Astrocyte of the cerebellum (primary cell): ENCODE data around the gene NCS1.
A peak's percentile ranks its signal among the peaks of the same experiment; 100 is the strongest.

ENCODE experiments used
- DNase-seq: peaks from one replicate; pipeline ENCODE4 v3.0.0-alpha.2; 2011; ENCODE audit warnings: low read depth
- H3K4me3 ChIP-seq: 2 replicates; pipeline ENCODE4 v1.5.1; 2011; ENCODE audit warnings: mild to moderate bottlenecking, low read depth, low read length, moderate library complexity
- in situ Hi-C: cut with HindIII; loops from 2 replicates; pipeline ENCODE4 v1.10.0; 2017; ENCODE audit warnings: low sequenced_read_pairs
- TF ChIP-seq, protein P1 (sequence below): IDR thresholded peaks from 2 replicates; pipeline ENCODE4 v1.5.1; 2012; ENCODE audit warnings: low read length, low read depth, moderate library complexity, mild to moderate bottlenecking; ENCODE audit errors: missing control alignments

The NCS1 gene

DNA sequence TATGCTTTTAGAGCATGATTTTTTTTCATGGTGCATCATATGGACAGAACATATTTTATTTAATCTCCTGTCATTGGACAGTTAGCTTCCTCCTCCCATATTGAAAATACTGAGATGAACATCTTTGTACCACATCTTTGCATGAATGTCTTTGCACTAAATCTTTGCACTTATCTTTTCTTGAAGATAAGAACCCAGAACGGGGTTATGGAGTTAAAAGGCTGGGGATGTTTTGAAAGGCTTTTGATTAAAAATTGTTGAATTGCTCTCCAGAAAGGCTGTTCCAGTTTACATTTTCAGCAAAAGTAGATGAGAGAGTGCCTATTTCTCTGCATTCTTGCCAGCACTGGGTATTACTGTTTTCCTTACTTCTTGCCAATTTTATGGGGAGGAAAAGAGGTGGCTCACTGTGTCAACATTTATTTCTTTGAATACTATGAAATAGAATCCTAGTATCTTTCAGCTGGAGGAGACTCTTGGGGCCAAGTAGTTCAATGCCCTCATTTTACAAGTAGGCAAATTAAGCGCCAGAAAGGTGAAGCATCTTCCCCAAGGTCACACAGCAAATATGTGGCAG is 7.2 kb downstream of the NCS1 start:
- DNase-seq = no peak
- TF ChIP-seq, protein P1, sequence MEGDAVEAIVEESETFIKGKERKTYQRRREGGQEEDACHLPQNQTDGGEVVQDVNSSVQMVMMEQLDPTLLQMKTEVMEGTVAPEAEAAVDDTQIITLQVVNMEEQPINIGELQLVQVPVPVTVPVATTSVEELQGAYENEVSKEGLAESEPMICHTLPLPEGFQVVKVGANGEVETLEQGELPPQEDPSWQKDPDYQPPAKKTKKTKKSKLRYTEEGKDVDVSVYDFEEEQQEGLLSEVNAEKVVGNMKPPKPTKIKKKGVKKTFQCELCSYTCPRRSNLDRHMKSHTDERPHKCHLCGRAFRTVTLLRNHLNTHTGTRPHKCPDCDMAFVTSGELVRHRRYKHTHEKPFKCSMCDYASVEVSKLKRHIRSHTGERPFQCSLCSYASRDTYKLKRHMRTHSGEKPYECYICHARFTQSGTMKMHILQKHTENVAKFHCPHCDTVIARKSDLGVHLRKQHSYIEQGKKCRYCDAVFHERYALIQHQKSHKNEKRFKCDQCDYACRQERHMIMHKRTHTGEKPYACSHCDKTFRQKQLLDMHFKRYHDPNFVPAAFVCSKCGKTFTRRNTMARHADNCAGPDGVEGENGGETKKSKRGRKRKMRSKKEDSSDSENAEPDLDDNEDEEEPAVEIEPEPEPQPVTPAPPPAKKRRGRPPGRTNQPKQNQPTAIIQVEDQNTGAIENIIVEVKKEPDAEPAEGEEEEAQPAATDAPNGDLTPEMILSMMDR = no peak
- no peak overlapping the region for H3K4me3 ChIP-seq
- in situ Hi-C loops = no loop called here

DNA sequence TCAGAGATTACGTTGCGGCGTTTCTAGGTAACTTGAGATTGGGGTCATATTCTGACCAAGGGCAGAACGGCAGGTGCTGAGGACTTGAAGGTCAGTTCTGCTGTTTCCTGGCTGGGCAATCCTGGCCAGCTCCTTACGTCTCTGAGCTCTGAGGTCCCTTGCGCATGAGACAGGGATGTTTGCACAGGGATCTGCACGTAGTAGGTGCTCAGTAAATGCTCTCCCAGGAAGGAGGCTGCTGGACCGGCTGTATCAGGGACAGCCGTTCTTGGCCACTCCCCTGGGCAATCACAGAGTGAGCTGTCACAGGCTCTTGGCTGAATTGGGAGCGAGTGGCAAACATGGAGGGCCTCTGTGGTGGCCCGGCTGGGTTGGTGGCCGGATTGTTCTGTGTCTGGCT is 8.3 kb downstream of the NCS1 start:
- in situ Hi-C loops = no loop called here
- DNase-seq = no peak
- TF ChIP-seq, protein P1 = no peak
- H3K4me3 ChIP-seq = no peak overlapping the region

DNA sequence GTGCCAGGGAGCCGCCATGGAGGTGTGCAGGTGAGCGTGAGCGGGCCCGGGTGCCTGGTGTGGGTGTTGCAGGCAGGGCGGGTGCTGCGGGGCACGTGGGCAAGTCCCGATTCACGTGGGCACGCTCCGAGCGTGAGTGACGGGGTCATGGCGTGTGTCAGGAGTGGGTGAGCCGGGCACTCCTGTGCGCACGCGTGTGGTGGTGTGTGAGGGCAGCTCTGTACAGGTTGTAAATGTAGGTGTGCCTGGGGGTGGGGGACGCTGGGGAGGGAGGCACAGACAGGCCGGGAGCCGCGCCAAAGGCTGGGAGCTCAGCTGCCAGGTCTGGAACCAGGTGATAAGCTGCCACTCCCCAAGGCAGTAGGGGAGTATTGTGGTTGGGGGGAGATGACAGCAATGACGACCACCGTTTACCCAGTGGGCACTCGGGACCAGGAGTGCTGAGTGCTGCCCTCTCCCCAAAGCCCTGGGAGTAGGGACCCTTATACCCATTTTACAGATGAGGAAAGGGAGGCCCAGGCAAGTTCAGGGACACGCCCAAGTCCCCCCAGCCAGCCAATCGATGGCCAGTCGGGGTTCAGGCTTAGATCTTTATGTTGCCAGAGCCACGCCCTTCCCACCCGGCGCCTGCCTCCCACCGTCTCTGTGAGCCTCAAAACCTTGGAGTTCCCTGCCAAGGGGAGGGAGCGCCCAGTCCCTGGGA is 9.6 kb downstream of the NCS1 start:
- TF ChIP-seq, protein P1 = no peak

DNA sequence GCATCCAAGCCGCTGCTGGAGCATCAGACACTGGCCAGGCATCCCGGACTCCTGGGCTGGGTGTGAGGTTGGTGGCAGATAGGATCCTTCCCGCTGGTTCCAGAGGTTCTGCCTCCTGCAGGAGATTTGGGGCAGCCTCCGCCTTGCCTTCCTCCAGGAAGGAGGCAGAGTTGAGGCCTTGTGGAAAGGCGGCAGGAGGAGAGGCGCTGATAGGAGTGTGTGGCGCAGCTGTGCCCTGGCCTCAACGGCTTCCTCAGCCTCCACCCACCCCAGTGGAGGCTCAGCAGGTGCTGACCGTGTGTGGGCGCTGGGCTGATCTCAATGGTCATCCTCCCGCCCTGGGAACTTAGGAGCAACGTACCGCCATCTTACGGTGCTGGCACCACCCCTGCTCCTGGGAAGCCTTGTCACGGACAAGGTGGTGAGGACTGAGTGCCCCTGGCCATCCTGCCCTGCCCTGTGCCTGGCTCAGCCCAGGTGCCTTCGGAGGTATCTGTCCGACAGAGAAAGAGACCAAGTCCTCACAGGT is 10.2 kb downstream of the NCS1 start:
- in situ Hi-C loops = no loop called here
- no peak for DNase-seq
- TF ChIP-seq, protein P1 = peak; percentile 8
- H3K4me3 ChIP-seq = no peak overlapping the region

More for the DNA sequence above, 9.6 kb downstream of the NCS1 start:
- in situ Hi-C loops = no loop called here
- DNase-seq = no peak
- H3K4me3 ChIP-seq = no peak overlapping the region

DNA sequence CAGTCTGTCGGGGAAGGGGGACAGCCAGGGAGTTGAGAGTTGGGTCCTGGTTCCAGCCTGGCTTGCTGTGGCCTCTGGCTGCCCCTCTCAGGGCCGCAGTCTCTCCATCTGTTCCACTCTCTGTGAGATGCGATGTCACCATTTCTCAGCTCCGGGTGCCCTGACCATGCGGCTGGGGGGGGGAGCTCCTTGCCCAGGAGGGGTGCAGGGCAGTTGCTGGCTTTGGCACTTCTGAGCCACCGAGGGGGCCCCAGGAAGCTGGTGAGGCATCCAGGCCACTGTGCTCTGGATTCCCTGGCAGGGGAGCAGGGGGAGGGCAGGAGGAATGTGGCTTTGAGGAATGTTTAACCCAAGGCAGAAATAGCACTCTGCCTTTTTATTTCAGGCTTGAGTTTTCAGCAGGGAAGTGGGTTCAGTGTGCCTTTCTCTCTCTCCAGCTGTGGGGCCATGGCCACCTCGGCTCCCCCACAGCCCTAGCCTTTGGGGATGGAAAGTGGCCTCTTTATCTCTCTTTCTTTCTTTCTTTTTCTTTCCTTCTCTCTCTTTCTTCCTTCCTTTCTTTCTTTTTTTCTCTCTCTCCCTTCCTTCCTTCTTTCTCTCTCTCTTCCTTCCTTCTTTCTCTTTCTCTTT is 11.0 kb downstream of the NCS1 start:
- no peak overlapping the region for H3K4me3 ChIP-seq
- DNase-seq = peak; percentile 39
- in situ Hi-C loops = no loop called here
- TF ChIP-seq, protein P1 = no peak

DNA sequence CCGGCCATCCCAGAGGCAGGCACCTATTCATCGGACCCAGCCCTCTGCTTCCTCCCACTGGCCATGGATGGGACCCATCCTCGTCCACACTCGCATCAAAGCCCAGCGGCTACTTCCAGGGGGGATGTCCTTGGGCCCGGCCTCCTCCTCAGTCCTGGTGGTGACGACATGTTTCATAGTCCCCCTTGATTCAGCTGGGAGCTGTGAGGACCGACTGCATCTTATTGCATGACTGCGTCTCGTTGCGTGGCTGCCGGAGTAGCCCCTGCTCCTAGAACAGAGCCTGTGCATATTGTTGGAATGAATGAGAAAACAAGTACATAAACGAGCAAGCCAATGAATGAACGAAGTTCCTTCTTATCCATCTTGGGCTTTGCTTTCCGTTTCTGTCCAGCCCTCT is 12.8 kb downstream of the NCS1 start:
- no peak for DNase-seq
- H3K4me3 ChIP-seq = no peak overlapping the region
- TF ChIP-seq, protein P1 = no peak
- in situ Hi-C loops = loop anchor here (5.0 kb wide), 1 partner anchor 73 kb away; no protein-coding TSS in a partner anchor
